ENCODE results near the gene PLEKHA7.

The PLEKHA7 gene

GRCh38 chr11:16784097-16784496 lies 230.1 kb downstream of the PLEKHA7 start:
- TF ChIP-seq CTCF (IDR thresholded peaks at IDR 0.05): no peak

GRCh38 chr11:16783321-16783801 lies 230.9 kb downstream of the PLEKHA7 start:
- no peak for TF ChIP-seq CTCF (IDR thresholded peaks at IDR 0.05)

GRCh38 chr11:16781936-16782919 lies 232.0 kb downstream of the PLEKHA7 start:
- no peak for TF ChIP-seq CTCF (IDR thresholded peaks at IDR 0.05)

- no peak for TF ChIP-seq CTCF (IDR thresholded peaks at IDR 0.05)
Observed at GRCh38 chr11:16780698-16781550, 233.3 kb downstream of the PLEKHA7 start.

GRCh38 chr11:16780146-16780545 lies 234.1 kb downstream of the PLEKHA7 start:
- no peak for TF ChIP-seq CTCF (IDR thresholded peaks at IDR 0.05)

GRCh38 chr11:16779436-16779835 lies 234.8 kb downstream of the PLEKHA7 start:
- no peak for TF ChIP-seq CTCF (IDR thresholded peaks at IDR 0.05)

- no peak for TF ChIP-seq CTCF (IDR thresholded peaks at IDR 0.05)
Observed at GRCh38 chr11:16778876-16779275, 235.3 kb downstream of the PLEKHA7 start.

Measured in LNCAP (cell line).